HCT116 (cell line): ENCODE results near the gene TMEM63B. TPM values are rescaled to one million over a fixed set of nuclear protein-coding genes. Genes with fewer than 3 reads are reported as not detected.

Experiments
- ATAC-seq: fragments of 200-7000 bp; cut with Tn5 transposase; 2 replicates; pipeline ENCODE4 v1.9.1; 2020; ENCODE audit warnings: mild to moderate bottlenecking, moderate library complexity
- BruUV-seq: library from RNA; stranded (reverse); fragments of 400-500 nt; replicated peaks from 2 replicates; lab custom pipeline; 2021; lab: Mats Ljungman, UMichigan
- CTCF ChIA-PET: fragments of 300-600 bp; sonication (Branson Sonifier 250); formaldehyde crosslinking; loops from one replicate; lab custom pipeline; 2021; ENCODE audit warnings: antibody characterized with exemption; lab: Charles Lee
- POLR2A ChIA-PET: fragments of 300-600, 350-600 bp; sonication (Branson Sonifier 250); formaldehyde crosslinking; loops from one replicate; lab custom pipeline; 2021; ENCODE audit warnings: antibody characterized with exemption; lab: Charles Lee
- RAD21 ChIA-PET, 2 experiments: fragments of 300-600 bp; sonication (Branson Sonifier 250); formaldehyde crosslinking; loops; one replicate each; lab custom pipeline; 2023; ENCODE audit warnings: low total read pairs in 2 of 2; ENCODE audit not compliant: uncharacterized antibody in 2 of 2, unreplicated experiment in 2 of 2, low non-redundant PET in 1 of 2; lab: Charles Lee
- DNase-seq: peaks from one replicate; pipeline ENCODE4 v3.0.0-alpha.2; 2010; ENCODE audit warnings: low read depth, low spot score
- H2AFZ ChIP-seq: fragments of 200-600 bp; shearing (Covaris generic), sonication (generic); 2 replicates; pipeline ENCODE4 v1.6.1; 2017; ENCODE audit warnings: low read depth, mixed run types, mixed read lengths, antibody characterized with exemption, low read length; ENCODE audit not compliant: poor library complexity, severe bottlenecking
- H3K27ac ChIP-seq: 2 replicates; pipeline ENCODE4 v1.5.1; 2012; ENCODE audit warnings: low read depth, low read length
- H3K27me3 ChIP-seq: fragments of 200-600 bp; sonication (generic); 2 replicates; pipeline ENCODE4 v1.6.1; 2016; ENCODE audit warnings: mixed run types, low read length, mixed read lengths; ENCODE audit not compliant: insufficient read depth
- H3K36me3 ChIP-seq, 2 experiments: fragments of 200-500 bp in 1 of 2; fragments of 200-600 bp in 1 of 2; sonication (Bioruptor generic) in 1 of 2; sonication (generic) in 1 of 2; 2 replicates each; pipeline versions ENCODE4 v1.5.1 to v1.6.1; 2014 to 2016; ENCODE audit warnings: low read length in 2 of 2, inconsistent platforms in 1 of 2, mixed read lengths in 1 of 2, mixed run types in 1 of 2; ENCODE audit not compliant: insufficient read depth in 2 of 2, control insufficient read depth in 1 of 2
- H3K4me1 ChIP-seq, 2 experiments: fragments of 200-600 bp in 1 of 2; sonication (generic) in 1 of 2; 2 replicates each; pipeline versions ENCODE4 v1.5.1 to v1.6.1; 2012 to 2017; ENCODE audit warnings: low read length in 2 of 2, inconsistent platforms in 1 of 2, mild to moderate bottlenecking in 1 of 2, mixed read lengths in 1 of 2, mixed run types in 1 of 2, moderate library complexity in 1 of 2; ENCODE audit not compliant: insufficient read depth in 2 of 2, control insufficient read depth in 1 of 2
- H3K4me2 ChIP-seq: fragments of 200-600 bp; sonication (generic); 2 replicates; pipeline ENCODE4 v1.6.1; 2017; ENCODE audit warnings: mixed run types, low read length, mixed read lengths
- H3K4me3 ChIP-seq, 2 experiments: fragments of 200-600 bp in 1 of 2; sonication (generic) in 1 of 2; replicated peaks in 1 of 2; 2 replicates each; pipeline ENCODE4 v1.5.1; 2011 to 2016; ENCODE audit warnings: low read length in 2 of 2, control low read depth in 1 of 2, low read depth in 1 of 2, mild to moderate bottlenecking in 1 of 2, mixed read lengths in 1 of 2, mixed run types in 1 of 2
- H3K79me2 ChIP-seq: fragments of 200-600 bp; sonication (generic); 2 replicates; pipeline ENCODE4 v1.6.1; 2017; ENCODE audit warnings: mild to moderate bottlenecking, mixed run types, low read length, moderate library complexity, mixed read lengths; ENCODE audit not compliant: insufficient read depth
- H3K9ac ChIP-seq: fragments of 200-600 bp; sonication (generic); 2 replicates; pipeline ENCODE4 v1.6.1; 2016; ENCODE audit warnings: low read length, mixed read lengths
- H3K9me2 ChIP-seq: fragments of 200-600 bp; sonication (generic), shearing (Covaris generic); 2 replicates; pipeline ENCODE4 v1.6.1; 2017; ENCODE audit warnings: mixed run types, mild to moderate bottlenecking, moderate library complexity; ENCODE audit not compliant: insufficient read depth
- H3K9me3 ChIP-seq, 2 experiments: fragments of 200-500 bp in 1 of 2; fragments of 200-600 bp in 1 of 2; sonication (Bioruptor generic) in 1 of 2; sonication (generic) in 1 of 2; 2 replicates each; pipeline ENCODE4 v1.6.1; 2014 to 2017; ENCODE audit warnings: low read length in 2 of 2, mixed read lengths in 2 of 2, inconsistent platforms in 1 of 2, low read depth in 1 of 2, mild to moderate bottlenecking in 1 of 2, mixed run types in 1 of 2, moderate library complexity in 1 of 2; ENCODE audit not compliant: control insufficient read depth in 1 of 2, insufficient read depth in 1 of 2
- H4K20me1 ChIP-seq: fragments of 200-600 bp; sonication (generic), shearing (Covaris generic); 2 replicates; pipeline ENCODE4 v1.6.1; 2017; ENCODE audit warnings: mixed run types, mild to moderate bottlenecking, moderate library complexity; ENCODE audit not compliant: insufficient read depth
- ATF3 ChIP-seq: IDR thresholded peaks from 2 replicates; pipeline ENCODE4 v1.6.1; 2012
- CBX3 ChIP-seq: IDR thresholded peaks from 2 replicates; pipeline ENCODE4 v1.6.1; 2012; ENCODE audit warnings: low read depth
- CEBPB ChIP-seq: IDR thresholded peaks from 2 replicates; pipeline ENCODE4 v1.6.1; 2012; ENCODE audit warnings: low read depth
- CTCF ChIP-seq, 3 experiments: fragments of 200-600 bp in 1 of 3; sonication (generic) in 1 of 3; IDR thresholded peaks in 2 of 3; conservative IDR thresholded peaks in 1 of 3; 2 replicates each; pipeline ENCODE4 v1.5.1; 2012 to 2017; ENCODE audit warnings: low read depth in 2 of 3, low read length in 2 of 3, antibody characterized with exemption in 1 of 3, borderline replicate concordance in 1 of 3, control low read depth in 1 of 3, mild to moderate bottlenecking in 1 of 3, mixed read lengths in 1 of 3, mixed run types in 1 of 3, moderate library complexity in 1 of 3; ENCODE audit not compliant: insufficient read depth in 1 of 3
- EGR1 ChIP-seq: IDR thresholded peaks from 2 replicates; pipeline ENCODE4 v1.6.1; 2012; ENCODE audit warnings: low read depth
- ELF1 ChIP-seq: IDR thresholded peaks from 2 replicates; pipeline ENCODE4 v1.6.1; 2012; ENCODE audit warnings: low read depth, borderline replicate concordance
- EZH2 ChIP-seq: fragments of 200-600 bp; sonication (generic); IDR thresholded peaks from 2 replicates; pipeline ENCODE4 v1.6.1; 2017; ENCODE audit warnings: antibody characterized with exemption, mixed run types
- JUND ChIP-seq: IDR thresholded peaks from 2 replicates; pipeline ENCODE4 v1.6.1; 2012
- POLR2A ChIP-seq: IDR thresholded peaks from 2 replicates; pipeline ENCODE4 v1.7.0; 2011; ENCODE audit warnings: borderline replicate concordance; ENCODE audit not compliant: insufficient read depth, insufficient read length; ENCODE audit errors: extremely low read depth
- POLR2AphosphoS5 ChIP-seq: IDR thresholded peaks from 2 replicates; pipeline ENCODE4 v1.6.1; 2011; ENCODE audit warnings: mild to moderate bottlenecking, low read depth, low read length, moderate library complexity
- REST ChIP-seq: IDR thresholded peaks from 2 replicates; pipeline ENCODE4 v1.6.1; 2012; ENCODE audit warnings: low read depth
- SP1 ChIP-seq: IDR thresholded peaks from 2 replicates; pipeline ENCODE4 v1.6.1; 2012; ENCODE audit warnings: low read depth
- TCF7L2 ChIP-seq: IDR thresholded peaks from 2 replicates; pipeline ENCODE4 v1.7.0; 2011; ENCODE audit warnings: borderline replicate concordance, inconsistent platforms; ENCODE audit not compliant: insufficient read depth, insufficient read length; ENCODE audit errors: extremely low read depth
- YY1 ChIP-seq: IDR thresholded peaks from 2 replicates; pipeline ENCODE4 v1.6.1; 2011; ENCODE audit warnings: low read length, low read depth, moderate library complexity, mild to moderate bottlenecking; ENCODE audit not compliant: insufficient replicate concordance; ENCODE audit errors: extremely low read depth
- intact Hi-C: fragments of 100-400 bp; cut with micrococcal nuclease; formaldehyde crosslinking; loops from 2 replicates; pipeline ENCODE4 v1.10.0; 2022
- total RNA-seq: library from RNA; stranded (reverse); gene quantifications from one replicate; pipeline ENCODE4 v1.2.1, GENCODE V29; 2021; ENCODE audit not compliant: unreplicated experiment
- TF ChIP-seq, protein P1 (sequence below): IDR thresholded peaks from 2 replicates; pipeline ENCODE4 v1.6.1; 2012

TMEM63B gene
- total RNA-seq, 1 experiment from 2014 or later: 58.2 TPM

DNA sequence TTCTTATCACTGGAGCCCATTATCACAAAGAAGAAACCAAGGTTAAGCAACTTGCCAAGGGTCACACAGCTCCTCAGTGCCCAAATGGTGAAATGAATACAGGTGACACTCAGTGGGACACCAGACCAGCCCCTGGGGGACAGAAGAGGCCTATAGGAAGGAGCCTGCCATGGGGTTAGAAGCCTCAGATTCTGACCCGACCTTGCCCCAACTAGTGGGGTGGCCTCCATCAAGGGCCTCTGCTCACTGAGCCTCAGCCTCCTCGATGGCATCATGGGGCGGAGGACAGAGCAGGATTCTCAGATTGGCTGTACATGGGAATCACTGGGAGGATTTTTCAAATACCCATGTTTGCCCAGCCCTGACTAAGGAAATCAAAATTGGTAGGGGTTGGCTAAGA, 47.7 kb upstream of the TMEM63B start (continued):
- TF ChIP-seq YY1 (no peak), ELF1 (no peak), EGR1 (no peak), POLR2A (no peak), ATF3 (no peak), CBX3 (no peak), CEBPB (no peak), TCF7L2 (no peak), EZH2 (no peak), SP1 (no peak), POLR2AphosphoS5 (no peak)
- TF ChIP-seq, protein P1, sequence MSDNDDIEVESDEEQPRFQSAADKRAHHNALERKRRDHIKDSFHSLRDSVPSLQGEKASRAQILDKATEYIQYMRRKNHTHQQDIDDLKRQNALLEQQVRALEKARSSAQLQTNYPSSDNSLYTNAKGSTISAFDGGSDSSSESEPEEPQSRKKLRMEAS: no peak

GRCh38 chr6:44080561-44081521, 46.5 kb upstream of the TMEM63B start:
- no peaks in the 10 kb centered on the region for H3K36me3 ChIP-seq
- H3K9ac ChIP-seq: no peak overlapping the region
- no TSS peak for BruUV-seq
- DNase-seq (no peak), ATAC-seq (no peak)
- H3K79me2 ChIP-seq: no peaks in the 10 kb centered on the region
- H4K20me1 ChIP-seq: no peaks in the 10 kb centered on the region
- H3K9me2 ChIP-seq: no peaks in the 10 kb centered on the region
- H3K9me3 ChIP-seq: no peaks in the 10 kb centered on the region
- POLR2A ChIA-PET: interaction anchor here (1.2 kb wide), 1 partner anchor 311 kb away, joined by 3 read pairs; the partner anchor contains the start of gene VEGFA
- RAD21 ChIA-PET: interaction anchor here in 1 of 2 experiments (0.6 kb wide), 1 partner anchor 311 kb away, joined by 6 read pairs; the partner anchor contains the start of gene VEGFA
- H3K4me2 ChIP-seq: no peak overlapping the region
- H3K27ac ChIP-seq: no peak overlapping the region
- CTCF ChIA-PET: interaction anchor here (1.9 to 4.0 kb wide), 3 partner anchors 128 to 412 kb away, joined by 5 to 45 read pairs (median 7); partner anchors contain the start of gene VEGFA
- H3K27me3 ChIP-seq: no peaks in the 10 kb centered on the region
- H3K4me1 ChIP-seq: peaks cover 11 to 24% of the 10 kb centered on the region in 2 experiments
- H3K4me3 ChIP-seq: no peak overlapping the region
- H2AFZ ChIP-seq: no peak overlapping the region
- intact Hi-C loops: no loop called here
- TF ChIP-seq SP1 (no peak), CTCF (IDR thresholded peaks at IDR 0.05 in 2 of 3, conservative IDR thresholded peaks at IDR 0.05 in 1 of 3; ENCODE audit: borderline replicate concordance in 1 of 3, insufficient read depth in 1 of 3, low read depth in 2 of 3, low read length in 2 of 3) (no peak), JUND (no peak), POLR2A (no peak), REST (no peak)
